HG02678 (cell line): ENCODE measurements around the gene C20orf96.
"Not testable (repeated sequence)": the region's sequence is repeated elsewhere in the genome, so short reads cannot be mapped to it uniquely, and the experiment has no call there.

Source experiments
- ATAC-seq: cut with Tn5 transposase; IDR thresholded peaks from one replicate; pipeline ENCODE4 v1.9.1; 2021; ENCODE audit warnings: mild to moderate bottlenecking, moderate library complexity; ENCODE audit not compliant: unreplicated experiment

Gene C20orf96

GRCh38 chr20:237929-238328, 52.6 kb downstream of the C20orf96 start:
- no peak for ATAC-seq

GRCh38 chr20:237489-237888, 53.1 kb downstream of the C20orf96 start:
- ATAC-seq = no peak

- no peak for ATAC-seq
These were observed 54.7 kb downstream of the C20orf96 start for GRCh38 chr20:235891-236290.

DNA sequence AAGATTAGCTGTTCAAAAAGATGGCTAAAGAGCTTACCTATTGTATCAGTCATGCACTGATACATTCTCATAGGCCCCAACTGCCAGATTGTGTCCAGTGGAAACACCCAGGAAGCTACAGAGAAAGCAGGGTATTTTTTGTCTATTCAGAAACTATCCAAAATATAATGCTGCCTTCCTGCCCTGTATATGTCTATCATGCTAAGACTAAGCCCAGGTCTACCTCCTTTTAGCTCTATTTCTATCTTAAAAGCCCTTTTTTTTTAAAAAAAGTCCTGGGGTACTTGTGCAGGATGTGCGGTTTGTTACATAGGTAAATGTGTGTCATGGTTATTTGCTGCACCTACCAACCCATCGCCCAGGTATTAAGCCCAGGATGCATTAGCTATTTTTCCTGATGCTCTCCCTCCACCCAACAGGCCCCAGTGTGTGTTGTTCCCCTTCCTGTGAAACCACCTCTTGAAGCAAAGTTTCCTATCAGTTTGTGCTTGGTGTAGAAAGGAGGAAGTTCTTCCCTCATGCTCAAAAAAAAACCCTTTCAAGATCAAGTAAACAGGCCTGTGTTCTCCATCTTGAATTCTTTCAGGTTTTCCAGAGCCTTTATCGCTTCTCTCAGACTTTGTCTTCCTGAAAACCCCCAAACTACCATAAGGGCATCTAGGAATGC, 63.0 kb downstream of the C20orf96 start:
- no peak for ATAC-seq

DNA sequence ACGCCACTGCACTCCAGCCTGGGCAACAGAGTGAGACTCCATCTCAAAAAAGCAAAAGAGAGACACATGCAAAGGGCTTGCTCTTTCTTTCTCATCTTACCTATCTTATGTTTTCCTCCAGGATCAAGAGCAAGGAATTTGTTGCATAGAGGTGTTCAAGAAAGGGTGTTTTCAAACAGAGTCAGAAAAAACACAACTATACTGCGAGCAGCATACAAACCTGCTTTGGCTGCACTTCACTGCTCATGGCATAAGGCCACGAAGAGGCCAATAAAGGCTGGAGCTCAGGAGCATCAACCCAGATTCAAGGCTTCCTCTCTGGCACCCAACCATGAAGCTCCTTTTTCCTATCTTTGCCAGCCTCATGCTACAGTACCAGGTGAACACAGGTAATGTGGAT, 63.6 kb downstream of the C20orf96 start, which contains the start of gene DEFB129:
DEFB129 (plus strand) TSS at position 301 of the 400 bp plus-strand sequence; CDS start at position 332, 31 bp downstream.
- ATAC-seq = no peak

DNA sequence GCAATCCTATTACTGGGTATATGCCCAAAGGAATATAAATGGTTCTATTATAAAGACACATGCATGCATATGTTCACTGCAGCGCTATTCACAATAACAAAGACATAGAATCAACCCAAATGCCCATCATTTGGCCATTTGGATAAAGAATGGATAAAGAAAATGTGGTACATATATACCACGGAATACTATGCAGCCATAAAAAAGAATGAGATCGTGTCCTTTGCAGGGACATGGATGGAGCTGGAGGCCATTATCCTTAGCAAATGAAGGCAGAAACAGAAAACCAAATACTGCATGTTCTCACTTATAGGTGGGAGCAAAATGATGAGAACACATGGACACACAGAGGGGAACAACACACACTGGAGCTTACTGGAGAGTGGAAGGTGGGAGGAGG, 64.7 kb downstream of the C20orf96 start:
- not testable (repeated sequence) for ATAC-seq

- ATAC-seq = no peak
These were observed 69.2 kb downstream of the C20orf96 start for GRCh38 chr20:221258-221830.
